Ascending aorta (tissue), 2 donors: ENCODE results near the gene SENP1. TPM values are rescaled to one million over a fixed set of nuclear protein-coding genes. Genes with fewer than 3 reads are reported as not detected.

Experiments used
- DNase-seq, 2 donors: peaks; one replicate each; pipeline ENCODE4 v3.0.0-alpha.2; 2019; ENCODE audit warnings: low spot score in 2 of 2
- H3K27ac ChIP-seq, 2 donors: fragments of 200-600 bp; sonication (generic); one replicate each; pipeline ENCODE4 v1.5.1; 2016 to 2017; ENCODE audit warnings: mild to moderate bottlenecking in 1 of 2
- H3K27me3 ChIP-seq: fragments of 200-600 bp; sonication (generic); one replicate; pipeline ENCODE4 v1.5.1; 2017
- H3K36me3 ChIP-seq, 2 donors: fragments of 200-600 bp; sonication (generic); one replicate each; pipeline ENCODE4 v1.5.1; 2016
- H3K4me1 ChIP-seq, 2 donors: fragments of 200-600 bp; sonication (generic); one replicate each; pipeline ENCODE4 v1.5.1; 2016 to 2017; ENCODE audit warnings: mild to moderate bottlenecking in 1 of 2
- H3K4me3 ChIP-seq, 2 donors: fragments of 200-600 bp; sonication (generic); one replicate each; pipeline ENCODE4 v1.5.1; 2016 to 2017; ENCODE audit warnings: mild to moderate bottlenecking in 1 of 2
- H3K9me3 ChIP-seq, 2 donors: fragments of 200-600 bp; sonication (generic); one replicate each; pipeline ENCODE4 v1.5.1; 2016
- CTCF ChIP-seq, 3 experiments: fragments of 200-600 bp in 2 of 3; fragments of 450-650 bp in 1 of 3; sonication (generic) in 2 of 3; IDR thresholded peaks; one replicate each; pipeline ENCODE4 v1.5.1; 2016 to 2019; ENCODE audit warnings: antibody characterized with exemption in 3 of 3, mild to moderate bottlenecking in 1 of 3, moderate library complexity in 1 of 3
- intact Hi-C: fragments of 100-400 bp; cut with DNase I; formaldehyde crosslinking; loops from one replicate; pipeline ENCODE4 v1.15.1; 2023
- total RNA-seq: library from RNA; depleted of rRNA; stranded (reverse); fragments of >200 nt; gene quantifications from one replicate; pipeline ENCODE4 v1.1.0, GENCODE V29; 2016

SENP1 gene
- total RNA-seq, 1 donor from 2014 or later = 11.3 TPM

GRCh38 chr12:48030173-48030650, 75.7 kb downstream of the SENP1 start:
- DNase-seq = no peak
- H3K27me3 ChIP-seq = no peaks in the 10 kb centered on the region
- H3K9me3 ChIP-seq = no peaks in the 10 kb centered on the region
- no peak overlapping the region for H3K4me3 ChIP-seq
- no peaks in the 10 kb centered on the region for H3K4me1 ChIP-seq
- no peak overlapping the region for H3K27ac ChIP-seq
- H3K36me3 ChIP-seq = no peaks in the 10 kb centered on the region
- no peak for TF ChIP-seq CTCF (IDR thresholded peaks at IDR 0.05)
- intact Hi-C loops = no loop called here

DNA sequence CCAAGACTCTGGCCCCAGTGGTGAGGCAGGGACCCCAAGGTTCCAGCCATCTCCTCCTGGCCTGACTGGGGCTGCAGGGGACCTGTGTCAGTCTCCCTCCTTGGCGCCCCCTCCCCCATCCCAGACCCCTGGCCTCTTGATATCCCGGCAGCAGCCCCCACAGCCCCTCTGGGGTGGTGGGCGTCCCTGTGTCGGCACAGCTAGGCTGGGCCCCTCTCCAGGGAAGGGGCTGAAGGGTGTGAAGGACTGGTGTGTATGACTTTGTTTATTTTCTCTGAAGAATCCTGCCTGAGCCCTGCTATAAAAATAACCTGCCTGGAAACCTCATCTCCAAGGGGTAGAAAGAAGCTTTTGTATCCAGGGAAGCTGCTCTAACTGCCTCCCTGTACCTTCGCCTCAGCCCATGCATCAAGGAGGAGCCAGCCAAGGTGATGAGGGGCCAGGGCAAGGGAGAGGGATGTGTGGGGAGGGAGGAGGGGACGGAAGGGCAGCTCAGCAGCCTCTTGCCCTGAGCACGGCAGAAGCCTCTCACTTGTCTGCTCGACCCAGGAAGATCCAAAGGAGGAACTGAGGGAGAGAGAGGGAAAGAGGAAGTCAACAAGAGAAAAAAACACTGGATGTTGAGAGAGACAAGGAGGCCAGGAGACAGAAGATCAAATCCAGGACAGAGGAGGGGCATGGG, 76.2 kb downstream of the SENP1 start:
- no peak for DNase-seq
- H3K36me3 ChIP-seq = no peaks in the 10 kb centered on the region
- H3K27me3 ChIP-seq = no peaks in the 10 kb centered on the region
- no peaks in the 10 kb centered on the region for H3K9me3 ChIP-seq
- H3K4me3 ChIP-seq = no peak overlapping the region
- no peaks in the 10 kb centered on the region for H3K4me1 ChIP-seq
- no peak overlapping the region for H3K27ac ChIP-seq
- intact Hi-C loops = no loop called here
- TF ChIP-seq CTCF (IDR thresholded peaks at IDR 0.05) = no peak

DNA sequence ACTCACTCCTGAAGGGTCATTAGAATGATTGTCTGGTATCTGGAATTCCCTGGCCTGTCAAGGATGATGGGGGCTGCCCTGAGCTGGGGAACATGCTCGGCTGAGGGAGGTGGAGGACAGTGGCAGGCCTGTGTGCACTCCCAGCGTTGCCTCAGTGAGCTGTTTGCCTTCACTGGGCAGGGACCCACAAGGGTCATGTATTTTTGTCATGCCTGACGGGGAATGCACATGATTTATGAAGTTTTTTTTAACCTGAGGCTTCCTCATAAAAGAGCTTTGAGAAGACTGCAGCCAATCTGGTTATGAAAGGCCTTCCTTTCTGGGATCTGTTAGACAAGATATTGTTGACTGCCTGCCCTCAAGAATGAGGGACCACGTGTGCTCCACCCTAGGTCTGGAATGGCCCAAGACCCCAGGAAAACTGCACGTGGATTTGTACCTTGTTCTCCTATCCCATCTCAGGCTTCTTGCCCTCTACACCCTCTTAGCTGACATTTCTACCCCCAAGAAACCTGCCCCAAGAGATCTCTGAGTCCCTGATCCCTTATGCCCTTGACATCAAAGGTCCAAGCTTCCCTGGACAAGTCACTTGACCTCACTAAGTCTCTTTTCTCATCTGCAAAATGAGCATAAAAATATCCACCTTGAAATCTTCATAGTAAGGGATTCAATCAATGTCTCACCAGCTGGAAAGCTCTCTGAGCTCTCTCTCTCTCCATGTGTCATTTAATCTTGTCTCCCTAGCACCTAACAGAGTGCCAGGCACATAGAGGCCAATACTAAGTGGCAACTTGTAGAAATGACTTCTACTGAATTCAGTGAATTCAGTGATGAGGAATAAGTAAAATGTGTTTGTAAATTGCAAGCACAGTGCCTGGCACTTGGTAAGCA, 77.1 kb downstream of the SENP1 start:
- TF ChIP-seq CTCF (IDR thresholded peaks at IDR 0.05) = no peak
- Histone ChIP-seq H3K4me3 (no peak overlapping the region), H3K27ac (no peak overlapping the region), H3K36me3 (no peaks in the 10 kb centered on the region), H3K9me3 (no peaks in the 10 kb centered on the region), H3K27me3 (no peaks in the 10 kb centered on the region), H3K4me1 (no peaks in the 10 kb centered on the region)
- intact Hi-C loops = no loop called here
- no peak for DNase-seq

- Histone ChIP-seq H3K9me3 (no peaks in the 10 kb centered on the region), H3K4me3 (no peak overlapping the region), H3K27ac (no peak overlapping the region), H3K27me3 (no peaks in the 10 kb centered on the region), H3K36me3 (no peaks in the 10 kb centered on the region), H3K4me1 (no peaks in the 10 kb centered on the region)
- intact Hi-C loops = no loop called here
- no peak for TF ChIP-seq CTCF (IDR thresholded peaks at IDR 0.05)
- no peak for DNase-seq
These were observed 78.5 kb downstream of the SENP1 start for GRCh38 chr12:48027183-48028002.

DNA sequence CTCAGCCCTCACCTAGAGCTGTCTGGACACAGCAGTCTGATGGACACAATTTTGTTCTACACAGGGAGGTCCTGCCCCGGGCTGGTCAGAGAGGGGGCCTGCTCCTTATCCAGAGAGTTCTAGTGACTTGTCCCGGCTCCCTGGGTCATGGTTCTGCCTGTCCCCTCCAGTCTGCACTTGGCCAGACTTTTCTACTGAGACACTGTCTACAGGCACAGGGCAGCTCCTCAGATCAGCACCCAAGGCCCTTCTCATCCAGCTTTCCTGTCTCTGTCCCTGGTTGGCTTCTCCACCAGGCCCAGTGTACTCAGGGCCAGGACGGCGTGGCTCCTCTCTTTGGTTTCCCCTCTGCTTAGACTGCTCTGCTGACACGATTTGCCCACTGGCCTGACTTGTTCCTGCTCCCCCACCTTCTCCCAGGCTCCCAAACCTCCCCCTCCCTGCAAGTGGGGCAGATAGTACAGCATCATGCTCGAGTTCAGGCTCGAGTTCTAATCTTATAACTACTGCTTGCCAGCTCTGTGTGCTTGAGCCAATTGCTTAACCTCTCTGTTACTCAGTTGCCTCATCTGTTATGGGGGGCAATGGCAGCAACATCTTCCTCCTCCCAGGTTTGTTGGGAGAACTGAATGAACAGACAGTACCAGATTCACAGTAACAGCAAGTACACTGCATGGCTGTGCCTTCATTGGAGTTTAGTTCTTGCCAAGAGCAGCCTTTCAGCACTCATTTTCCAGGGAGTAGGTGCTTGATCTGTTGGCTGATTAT, 79.6 kb downstream of the SENP1 start:
- intact Hi-C loops = no loop called here
- H3K36me3 ChIP-seq = no peaks in the 10 kb centered on the region
- no peaks in the 10 kb centered on the region for H3K27me3 ChIP-seq
- TF ChIP-seq CTCF (IDR thresholded peaks at IDR 0.05) = no peak
- no peak for DNase-seq
- no peaks in the 10 kb centered on the region for H3K4me1 ChIP-seq
- no peak overlapping the region for H3K4me3 ChIP-seq
- H3K27ac ChIP-seq = no peak overlapping the region
- H3K9me3 ChIP-seq = no peaks in the 10 kb centered on the region
